Measurements from ENCODE around the gene RBM15.

The RBM15 gene

GRCh38 chr1:110310300-110310699 is 28.9 kb upstream of the RBM15 start:
- no peak for TF ChIP-seq CTCF (IDR thresholded peaks at IDR 0.05; ENCODE audit: low read depth, low read length)
- DNase-seq (ENCODE audit: extremely low read depth, low read depth) = no peak

GRCh38 chr1:110312188-110313121 is 26.7 kb upstream of the RBM15 start:
- peak; percentile 100 for TF ChIP-seq CTCF (IDR thresholded peaks at IDR 0.05; ENCODE audit: low read depth, low read length)
- DNase-seq (ENCODE audit: extremely low read depth, low read depth) = peak; percentile 56

GRCh38 chr1:110316735-110317134 is 22.4 kb upstream of the RBM15 start:
- TF ChIP-seq CTCF (IDR thresholded peaks at IDR 0.05; ENCODE audit: low read depth, low read length) = no peak
- DNase-seq (ENCODE audit: extremely low read depth, low read depth) = no peak

GRCh38 chr1:110318046-110318445 is 21.1 kb upstream of the RBM15 start:
- DNase-seq (ENCODE audit: extremely low read depth, low read depth) = no peak
- no peak for TF ChIP-seq CTCF (IDR thresholded peaks at IDR 0.05; ENCODE audit: low read depth, low read length)

GRCh38 chr1:110319332-110320167 is 19.6 kb upstream of the RBM15 start:
- no peak for DNase-seq (ENCODE audit: extremely low read depth, low read depth)
- no peak for TF ChIP-seq CTCF (IDR thresholded peaks at IDR 0.05; ENCODE audit: low read depth, low read length)

- no peak for TF ChIP-seq CTCF (IDR thresholded peaks at IDR 0.05; ENCODE audit: low read depth, low read length)
- no peak for DNase-seq (ENCODE audit: extremely low read depth, low read depth)
These were observed 19.0 kb upstream of the RBM15 start for GRCh38 chr1:110320168-110320518.

GRCh38 chr1:110321045-110321444 is 18.1 kb upstream of the RBM15 start:
- no peak for DNase-seq (ENCODE audit: extremely low read depth, low read depth)
- TF ChIP-seq CTCF (IDR thresholded peaks at IDR 0.05; ENCODE audit: low read depth, low read length) = no peak
